Activated CD4-positive, alpha-beta T cell treated with anti-CD3 and anti-CD28 coated beads, Interleukin-10, Interleukin-2, amounts not matched to agents 100 ng/mL and 50 ng/mL, durations not matched to agents 16 hours and 8 hours (primary cell): ENCODE results near the gene CDC42EP3.
A peak's percentile ranks its signal among the peaks of the same experiment; 100 is the strongest.

Source experiments
- DNase-seq: peaks from one replicate; pipeline ENCODE4 v3.0.0-alpha.2; 2020

Gene CDC42EP3

GRCh38 chr2:37633845-37634244 is 37.6 kb downstream of the CDC42EP3 start:
- no peak for DNase-seq

GRCh38 chr2:37633234-37633633 is 38.2 kb downstream of the CDC42EP3 start:
- DNase-seq, result no peak

GRCh38 chr2:37632310-37632709 is 39.1 kb downstream of the CDC42EP3 start:
- no peak for DNase-seq

GRCh38 chr2:37631698-37632097 is 39.7 kb downstream of the CDC42EP3 start:
- no peak for DNase-seq

GRCh38 chr2:37631292-37631691 is 40.1 kb downstream of the CDC42EP3 start:
- no peak for DNase-seq

- DNase-seq, result no peak
Measured at GRCh38 chr2:37630776-37631175, 40.7 kb downstream of the CDC42EP3 start.

- no peak for DNase-seq
Measured at GRCh38 chr2:37630301-37630700, 41.1 kb downstream of the CDC42EP3 start.

GRCh38 chr2:37629529-37629928 is 41.9 kb downstream of the CDC42EP3 start:
- no peak for DNase-seq

GRCh38 chr2:37627710-37628109 is 43.7 kb downstream of the CDC42EP3 start:
- DNase-seq, result no peak

GRCh38 chr2:37625796-37626571 is 45.5 kb downstream of the CDC42EP3 start:
- peak; percentile 92 for DNase-seq

- DNase-seq, result no peak
Measured at GRCh38 chr2:37625156-37625555, 46.3 kb downstream of the CDC42EP3 start.

GRCh38 chr2:37623971-37624900 is 47.2 kb downstream of the CDC42EP3 start:
- DNase-seq, result peak; percentile 88

- DNase-seq, result peak; percentile 71
Measured at GRCh38 chr2:37623406-37623805, 48.0 kb downstream of the CDC42EP3 start.

- DNase-seq, result no peak
Measured at GRCh38 chr2:37622450-37623100, 48.9 kb downstream of the CDC42EP3 start.

- DNase-seq, result no peak
Measured at GRCh38 chr2:37621199-37621598, 50.2 kb downstream of the CDC42EP3 start.

GRCh38 chr2:37619959-37620300 is 51.5 kb downstream of the CDC42EP3 start:
- no peak for DNase-seq

GRCh38 chr2:37619230-37619958 is 52.0 kb downstream of the CDC42EP3 start:
- no peak for DNase-seq

- no peak for DNase-seq
Measured at GRCh38 chr2:37618326-37618725, 53.1 kb downstream of the CDC42EP3 start.

- DNase-seq, result no peak
Measured at GRCh38 chr2:37617119-37617892, 54.1 kb downstream of the CDC42EP3 start.

GRCh38 chr2:37616677-37617005 is 54.8 kb downstream of the CDC42EP3 start:
- no peak for DNase-seq

- peak; percentile 77 for DNase-seq
Measured at GRCh38 chr2:37615804-37616676, 55.4 kb downstream of the CDC42EP3 start.
